ENCODE results near the gene GTSE1. TPM values are rescaled to one million over a fixed set of nuclear protein-coding genes. Genes with fewer than 3 reads are reported as not detected.

The GTSE1 gene
- total RNA-seq, 1 experiment from 2014 or later: 55.1 TPM

- H3K4me1 ChIP-seq: peaks cover 8% of the 10 kb centered on the region; the same call in 1 of the 2 replicates
- BruUV-seq (replicated peaks): TSS peak; percentile 40
- no peaks in the 10 kb centered on the region for H3K27me3 ChIP-seq (replicated peaks; ENCODE audit: control insufficient read depth, insufficient read depth, low read length)
- peaks cover 30% of the 10 kb centered on the region for H3K4me1 Mint-ChIP-seq (ENCODE audit: low read depth, unreplicated experiment)
- H3K9me3 Mint-ChIP-seq (ENCODE audit: unreplicated experiment): no peaks in the 10 kb centered on the region
- no peaks in the 10 kb centered on the region for H3K36me3 ChIP-seq (ENCODE audit: control insufficient read depth, insufficient read depth, low read length)
- no peak for TF ChIP-seq CTCF (IDR thresholded peaks at IDR 0.05; ENCODE audit: insufficient read depth in 1 of 2, low read depth in 1 of 2, low read length in 1 of 2, severe bottlenecking in 1 of 2, unreplicated experiment in 1 of 2)
- H3K36me3 Mint-ChIP-seq (ENCODE audit: insufficient read depth, unreplicated experiment): peaks cover 58% of the 10 kb centered on the region
- ChIA-PET CTCF (interaction anchor here (0.6 kb wide), 1 partner anchor 375 kb away, joined by 4 read pairs; no protein-coding TSS in a partner anchor), POLR2A (no interaction called here)
- no peaks in the 10 kb centered on the region for H3K27me3 Mint-ChIP-seq (ENCODE audit: insufficient read depth, unreplicated experiment)
- peak overlapping the region; percentile 69 for H3K4me3 ChIP-seq (ENCODE audit: low read depth, low read length)
- H3K9me3 ChIP-seq: no peaks in the 10 kb centered on the region
- DNase-seq: peak in 1 of 2 experiments; percentile 34
- intact Hi-C loops (cut with micrococcal nuclease; ENCODE audit: unreplicated experiment): no loop called here
- H3K27ac Mint-ChIP-seq (ENCODE audit: unreplicated experiment): peak overlapping the region; percentile 87
- H3K4me3 Mint-ChIP-seq (ENCODE audit: unreplicated experiment): peak overlapping the region; percentile 84
Measured at GRCh38 chr22:46297151-46297812, 612 bp downstream of the GTSE1 start.

DNA sequence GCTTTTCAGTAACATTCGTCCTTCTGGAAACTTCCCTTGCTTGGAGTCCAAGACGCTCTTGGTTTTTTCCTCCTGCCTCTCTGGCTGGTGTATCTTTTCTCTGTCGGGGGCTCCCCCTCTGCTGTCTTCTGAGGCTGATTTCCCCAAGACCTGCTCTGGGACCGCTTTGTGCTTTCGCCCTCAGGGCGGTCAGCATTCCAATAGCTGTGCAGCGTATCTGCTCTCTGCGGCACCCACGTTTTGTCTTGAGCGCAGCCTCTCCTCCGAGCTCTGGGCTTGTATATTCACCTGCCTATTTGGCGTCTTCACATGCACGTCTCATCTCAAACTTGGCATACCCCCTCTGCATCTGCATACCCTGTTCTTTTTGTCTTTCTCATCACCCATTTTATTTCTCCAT, 2.4 kb downstream of the GTSE1 start:
- H3K27ac Mint-ChIP-seq (ENCODE audit: unreplicated experiment): no peak overlapping the region
- H3K4me1 Mint-ChIP-seq (ENCODE audit: low read depth, unreplicated experiment): peaks cover 35% of the 10 kb centered on the region
- H3K36me3 ChIP-seq (ENCODE audit: control insufficient read depth, insufficient read depth, low read length): no peaks in the 10 kb centered on the region
- H3K4me3 ChIP-seq (ENCODE audit: low read depth, low read length): no peak overlapping the region
- intact Hi-C loops (cut with micrococcal nuclease; ENCODE audit: unreplicated experiment): no loop called here
- ChIA-PET CTCF (no interaction called here), POLR2A (interaction anchor here (0.6 kb wide), 1 partner anchor 45 kb away, joined by 4 read pairs; no protein-coding TSS in a partner anchor)
- no peaks in the 10 kb centered on the region for H3K27me3 Mint-ChIP-seq (ENCODE audit: insufficient read depth, unreplicated experiment)
- H3K4me1 ChIP-seq: peaks cover 8% of the 10 kb centered on the region; the same call in 1 of the 2 replicates
- H3K36me3 Mint-ChIP-seq (ENCODE audit: insufficient read depth, unreplicated experiment): peaks cover 68% of the 10 kb centered on the region
- no peak for TF ChIP-seq CTCF (IDR thresholded peaks at IDR 0.05; ENCODE audit: insufficient read depth in 1 of 2, low read depth in 1 of 2, low read length in 1 of 2, severe bottlenecking in 1 of 2, unreplicated experiment in 1 of 2)
- no peak for DNase-seq
- no peaks in the 10 kb centered on the region for H3K9me3 ChIP-seq
- BruUV-seq (replicated peaks): no TSS peak
- peak overlapping the region; percentile 84 for H3K4me3 Mint-ChIP-seq (ENCODE audit: unreplicated experiment)
- H3K27me3 ChIP-seq (replicated peaks; ENCODE audit: control insufficient read depth, insufficient read depth, low read length): no peaks in the 10 kb centered on the region
- H3K9me3 Mint-ChIP-seq (ENCODE audit: unreplicated experiment): no peaks in the 10 kb centered on the region

- Histone ChIP-seq H3K9me3 (no peaks in the 10 kb centered on the region), H3K36me3 (ENCODE audit: control insufficient read depth, insufficient read depth, low read length) (no peaks in the 10 kb centered on the region), H3K27me3 (replicated peaks; ENCODE audit: control insufficient read depth, insufficient read depth, low read length) (no peaks in the 10 kb centered on the region), H3K4me3 (ENCODE audit: low read depth, low read length) (no peak overlapping the region), H3K4me1 (peaks cover 4% of the 10 kb centered on the region; the same call in 1 of the 2 replicates)
- POLR2A ChIA-PET: no interaction called here
- intact Hi-C loops (cut with micrococcal nuclease; ENCODE audit: unreplicated experiment): no loop called here
- no peak overlapping the region for H3K4me3 Mint-ChIP-seq (ENCODE audit: unreplicated experiment)
- no peaks in the 10 kb centered on the region for H3K9me3 Mint-ChIP-seq (ENCODE audit: unreplicated experiment)
- TF ChIP-seq CTCF (IDR thresholded peaks at IDR 0.05; ENCODE audit: insufficient read depth in 1 of 2, low read depth in 1 of 2, low read length in 1 of 2, severe bottlenecking in 1 of 2, unreplicated experiment in 1 of 2): no peak
- no TSS peak for BruUV-seq (replicated peaks)
- H3K4me1 Mint-ChIP-seq (ENCODE audit: low read depth, unreplicated experiment): peaks cover 33% of the 10 kb centered on the region
- no peak for DNase-seq
- CTCF ChIA-PET: no interaction called here
- no peaks in the 10 kb centered on the region for H3K27me3 Mint-ChIP-seq (ENCODE audit: insufficient read depth, unreplicated experiment)
- H3K27ac Mint-ChIP-seq (ENCODE audit: unreplicated experiment): no peak overlapping the region
- peaks cover 69% of the 10 kb centered on the region for H3K36me3 Mint-ChIP-seq (ENCODE audit: insufficient read depth, unreplicated experiment)
Measured at GRCh38 chr22:46300491-46300890, 3.8 kb downstream of the GTSE1 start.
